B cell (primary cell): ENCODE data around the gene GATA3. TPM values are rescaled to one million over a fixed set of nuclear protein-coding genes. Genes with fewer than 3 reads are reported as not detected.
A peak's percentile ranks its signal among the peaks of the same experiment; 100 is the strongest.

Experiments
- ATAC-seq: fragments of 200-7000 bp; cut with Tn5 transposase; one replicate; pipeline ENCODE4 v1.10.0; 2021; ENCODE audit warnings: low read depth, mild to moderate bottlenecking, moderate number of reproducible peaks, moderate library complexity
- CTCF ChIA-PET: fragments of 350-600 bp; sonication (Branson Sonifier 250); formaldehyde crosslinking; loops from one replicate; lab custom pipeline; 2021; ENCODE audit warnings: antibody characterized with exemption, inconsistent platforms; lab: Charles Lee
- POLR2A ChIA-PET: fragments of 350-600 bp; sonication (Branson Sonifier 250); formaldehyde crosslinking; loops from one replicate; lab custom pipeline; 2021; ENCODE audit warnings: antibody characterized with exemption; lab: Charles Lee
- DNase-seq: peaks from one replicate; pipeline ENCODE4 v3.0.0; 2013
- H2AFZ ChIP-seq: 2 replicates; pipeline ENCODE4 v1.6.1; 2012; ENCODE audit warnings: mild to moderate bottlenecking, low read depth, low read length; ENCODE audit not compliant: insufficient read depth, poor library complexity, severe bottlenecking
- H3K27ac ChIP-seq, 2 donors: 1 replicate in 1 of 2; 2 replicates in 1 of 2; pipeline ENCODE4 v1.5.1; 2012 to 2013; ENCODE audit warnings: low read length in 2 of 2, mild to moderate bottlenecking in 2 of 2, moderate library complexity in 1 of 2
- H3K27me3 ChIP-seq, 4 experiments: fragments of 200-600 bp in 1 of 4; sonication (generic) in 1 of 4; replicated peaks in 1 of 4; 1 replicate in 2 of 4; 2 replicates in 2 of 4; pipeline versions ENCODE4 v1.6.1 to v1.7.0; 2013 to 2016; ENCODE audit warnings: low read length in 3 of 4, mild to moderate bottlenecking in 2 of 4, mixed read lengths in 1 of 4, moderate library complexity in 1 of 4; ENCODE audit not compliant: insufficient read depth in 4 of 4, control insufficient read depth in 3 of 4; ENCODE audit errors: control extremely low read depth in 1 of 4
- H3K36me3 ChIP-seq, 2 experiments: replicated peaks in 1 of 2; 1 replicate in 1 of 2; 2 replicates in 1 of 2; pipeline versions ENCODE4 v1.6.1 to v1.7.1; 2013; ENCODE audit warnings: low read length in 1 of 2; ENCODE audit not compliant: insufficient read depth in 2 of 2, control insufficient read depth in 1 of 2; ENCODE audit errors: control extremely low read depth in 1 of 2, extremely low read depth in 1 of 2
- H3K4me1 ChIP-seq, 2 donors: fragments of 200-600 bp in 1 of 2; sonication (generic) in 1 of 2; 1 replicate in 1 of 2; 2 replicates in 1 of 2; pipeline versions ENCODE4 v1.5.1 to v1.6.1; 2013 to 2017; ENCODE audit warnings: low read length in 2 of 2; ENCODE audit not compliant: control insufficient read depth in 2 of 2, insufficient read depth in 2 of 2
- H3K4me2 ChIP-seq: replicated peaks from 2 replicates; pipeline ENCODE3; 2012; ENCODE audit warnings: mild to moderate bottlenecking, low read depth, low read length; ENCODE audit not compliant: poor library complexity, severe bottlenecking
- H3K4me3 ChIP-seq, 5 experiments: fragments of 200-600 bp in 1 of 5; sonication (generic) in 1 of 5; 1 replicate in 3 of 5; 2 replicates in 2 of 5; pipeline versions ENCODE4 v1.5.1 to v1.7.0; 2011 to 2016; ENCODE audit warnings: low read length in 4 of 5, mild to moderate bottlenecking in 4 of 5, low read depth in 2 of 5, control low read depth in 1 of 5, moderate library complexity in 1 of 5; ENCODE audit not compliant: insufficient read depth in 1 of 5; ENCODE audit errors: control extremely low read depth in 1 of 5, extremely low read depth in 1 of 5
- H3K79me2 ChIP-seq: fragments of 200-600 bp; sonication (generic); one replicate; pipeline ENCODE4 v1.6.0; 2016; ENCODE audit warnings: low read length; ENCODE audit not compliant: control insufficient read depth, insufficient read depth
- H3K9ac ChIP-seq: fragments of 200-600 bp; sonication (generic); 2 replicates; pipeline ENCODE4 v1.6.1; 2017; ENCODE audit warnings: mild to moderate bottlenecking, low read length, moderate library complexity
- H3K9me3 ChIP-seq, 3 donors: one replicate each; pipeline versions ENCODE4 v1.6.1 to v1.7.1; 2013; ENCODE audit warnings: low read length in 2 of 3; ENCODE audit not compliant: control insufficient read depth in 2 of 3, insufficient read depth in 1 of 3; ENCODE audit errors: control extremely low read depth in 1 of 3
- H4K20me1 ChIP-seq: 2 replicates; pipeline ENCODE4 v1.6.0; 2012; ENCODE audit warnings: mild to moderate bottlenecking, low read length; ENCODE audit not compliant: insufficient read depth, control insufficient read depth, poor library complexity, severe bottlenecking
- H3K27ac Mint-ChIP-seq: one replicate; pipeline ENCODE4 v1.8.0; 2021; ENCODE audit warnings: mixed read lengths
- H3K27me3 Mint-ChIP-seq: one replicate; pipeline ENCODE4 v1.8.0; 2021; ENCODE audit warnings: mixed read lengths
- H3K4me1 Mint-ChIP-seq: one replicate; pipeline ENCODE4 v1.8.0; 2021; ENCODE audit warnings: mixed read lengths
- H3K4me3 Mint-ChIP-seq: one replicate; pipeline ENCODE4 v1.8.0; 2021; ENCODE audit warnings: mixed read lengths
- H3K9me3 Mint-ChIP-seq: one replicate; pipeline ENCODE4 v1.8.0; 2022; ENCODE audit warnings: mixed read lengths; ENCODE audit not compliant: insufficient read depth
- CTCF ChIP-seq: fragments of 200-600 bp; IDR thresholded peaks from one replicate; pipeline ENCODE4 v1.8.0; 2022; ENCODE audit warnings: antibody characterized with exemption, mild to moderate bottlenecking
- EZH2 ChIP-seq: IDR thresholded peaks from 2 replicates; pipeline ENCODE4 v1.6.1; 2012; ENCODE audit warnings: borderline replicate concordance, low read depth, mild to moderate bottlenecking, moderate library complexity, low read length; ENCODE audit not compliant: insufficient read depth, poor library complexity, severe bottlenecking
- WGBS: methylation state at CpG from one replicate; pipeline ENCODE4 v1.1.5; 2013; ENCODE audit warnings: missing lambda C conversion rate; ENCODE audit not compliant: insufficient coverage; 5-methylcytosine and 5-hydroxymethylcytosine counted together
- intact Hi-C: fragments of 100-400 bp; cut with micrococcal nuclease; formaldehyde crosslinking; loops from one replicate; pipeline ENCODE4 v1.10.0; 2022
- polyA plus RNA-seq: library from polyadenylated mRNA; depleted of rRNA; stranded (reverse); fragments of >200 nt; gene quantifications from 2 replicates; pipeline ENCODE4 v1.2.3, GENCODE V29; 2012
- total RNA-seq, 2 donors: library from RNA; stranded (reverse); fragments of 120-200 nt in 1 of 2; gene quantifications; 1 replicate in 1 of 2; 2 replicates in 1 of 2; pipeline versions ENCODE4 v1.2.3 to v1.2.4, GENCODE V29; 2013 to 2022

Gene GATA3
- total and polyA plus RNA-seq, 2 donors (not counting 1 experiment from before 2014, with no cell fraction given) = 0.60 to 0.94 TPM

GRCh38 chr10:8034466-8035005, 20.0 kb upstream of the GATA3 start:
- ATAC-seq (no peak), DNase-seq (peak; percentile 22)
- Histone ChIP-seq H3K36me3 (no peaks in the 10 kb centered on the region), H3K9me3 (peaks cover 0 to 41% (median 2%) of the 10 kb centered on the region in 3 donors), H3K9ac (no peak overlapping the region), H2AFZ (no peak overlapping the region), H3K27ac (no peak overlapping the region), H3K79me2 (no peaks in the 10 kb centered on the region), H3K4me1 (peaks cover 23 to 41% of the 10 kb centered on the region in 2 donors), H3K4me3 (no peak overlapping the region), H3K4me2 (peak overlapping the region; percentile 36), H4K20me1 (no peaks in the 10 kb centered on the region), H3K27me3 (peaks cover 0 to 81% (median 60%) of the 10 kb centered on the region in 4 experiments)
- Mint-ChIP-seq H3K4me1 (peaks cover 7% of the 10 kb centered on the region), H3K9me3 (peaks cover 2% of the 10 kb centered on the region), H3K27ac (no peak overlapping the region), H3K27me3 (peaks cover 68% of the 10 kb centered on the region), H3K4me3 (no peak overlapping the region)
- TF ChIP-seq CTCF (no peak), EZH2 (no peak)
- intact Hi-C loops = no loop called here
- ChIA-PET POLR2A (no interaction called here), CTCF (no interaction called here)
- 6% methylated on average over 34 of the region's 37 CpGs for WGBS

- Histone ChIP-seq H3K36me3 (no peaks in the 10 kb centered on the region), H3K4me1 (peaks cover 23 to 41% of the 10 kb centered on the region in 2 donors), H3K4me3 (no peak overlapping the region), H3K27me3 (peaks cover 0 to 87% (median 64%) of the 10 kb centered on the region in 4 experiments), H3K27ac (no peak overlapping the region), H4K20me1 (no peaks in the 10 kb centered on the region), H3K4me2 (peak overlapping the region; percentile 36), H2AFZ (no peak overlapping the region), H3K79me2 (no peaks in the 10 kb centered on the region), H3K9me3 (peaks cover 0 to 41% (median 2%) of the 10 kb centered on the region in 3 donors), H3K9ac (no peak overlapping the region)
- peaks cover 2% of the 10 kb centered on the region for H3K9me3 Mint-ChIP-seq
- intact Hi-C loops = no loop called here
- ATAC-seq = no peak
- WGBS = 8% methylated on average over 29 of the region's 32 CpGs
- peaks cover 70% of the 10 kb centered on the region for H3K27me3 Mint-ChIP-seq
- DNase-seq = no peak
- H3K27ac Mint-ChIP-seq = no peak overlapping the region
- TF ChIP-seq CTCF = no peak
- TF ChIP-seq EZH2 = no peak
- H3K4me3 Mint-ChIP-seq = peak overlapping the region; percentile 24
- ChIA-PET POLR2A (no interaction called here), CTCF (no interaction called here)
- peaks cover 7% of the 10 kb centered on the region for H3K4me1 Mint-ChIP-seq
Measured at GRCh38 chr10:8035006-8035640, 19.4 kb upstream of the GATA3 start.
